Measurements from ENCODE around the gene TTC7B. TPM values are rescaled to one million over a fixed set of nuclear protein-coding genes. Genes with fewer than 3 reads are reported as not detected.
"Not testable (repeated sequence)": the region's sequence is repeated elsewhere in the genome, so short reads cannot be mapped to it uniquely, and the experiment has no call there.

TTC7B gene
- total RNA-seq, 2 experiments from 2014 or later, result 5.6 to 7.8 TPM

DNA sequence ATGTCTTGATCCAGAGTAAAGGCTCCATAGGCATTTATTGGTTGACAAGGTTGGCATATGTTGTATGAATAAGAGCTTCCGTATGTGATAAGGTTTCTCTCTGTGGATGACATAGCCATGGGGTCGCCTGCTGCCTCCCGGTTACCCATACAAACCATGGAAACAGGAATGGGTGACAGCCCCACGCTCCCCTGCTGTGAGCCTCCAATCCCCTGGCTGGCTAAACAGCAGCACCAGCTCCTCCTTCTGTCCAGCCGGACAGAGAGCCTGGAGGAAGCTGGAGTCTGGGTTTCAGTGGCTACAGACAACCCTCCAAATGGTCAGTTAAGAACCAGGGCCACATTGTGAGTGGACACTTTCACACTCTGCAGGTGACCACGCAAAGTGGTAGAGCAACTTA lies 288.3 kb downstream of the TTC7B start:
- H3K9me3 Mint-ChIP-seq, result peaks cover 15% of the 10 kb centered on the region
- CTCF ChIA-PET, result interaction anchor here (1.0 kb wide), 1 partner anchor 226 kb away, joined by 3 read pairs; no protein-coding TSS in a partner anchor
- DNase-seq (no peak), ATAC-seq (no peak)
- intact Hi-C loops (cut with micrococcal nuclease), result loop anchor here (10.0 kb wide), 1 partner anchor 167 kb away; no protein-coding TSS in a partner anchor
- H3K27me3 Mint-ChIP-seq, result peaks cover 10% of the 10 kb centered on the region
- H3K4me1 Mint-ChIP-seq (ENCODE audit: low read depth), result no peaks in the 10 kb centered on the region
- TF ChIP-seq, protein P1, sequence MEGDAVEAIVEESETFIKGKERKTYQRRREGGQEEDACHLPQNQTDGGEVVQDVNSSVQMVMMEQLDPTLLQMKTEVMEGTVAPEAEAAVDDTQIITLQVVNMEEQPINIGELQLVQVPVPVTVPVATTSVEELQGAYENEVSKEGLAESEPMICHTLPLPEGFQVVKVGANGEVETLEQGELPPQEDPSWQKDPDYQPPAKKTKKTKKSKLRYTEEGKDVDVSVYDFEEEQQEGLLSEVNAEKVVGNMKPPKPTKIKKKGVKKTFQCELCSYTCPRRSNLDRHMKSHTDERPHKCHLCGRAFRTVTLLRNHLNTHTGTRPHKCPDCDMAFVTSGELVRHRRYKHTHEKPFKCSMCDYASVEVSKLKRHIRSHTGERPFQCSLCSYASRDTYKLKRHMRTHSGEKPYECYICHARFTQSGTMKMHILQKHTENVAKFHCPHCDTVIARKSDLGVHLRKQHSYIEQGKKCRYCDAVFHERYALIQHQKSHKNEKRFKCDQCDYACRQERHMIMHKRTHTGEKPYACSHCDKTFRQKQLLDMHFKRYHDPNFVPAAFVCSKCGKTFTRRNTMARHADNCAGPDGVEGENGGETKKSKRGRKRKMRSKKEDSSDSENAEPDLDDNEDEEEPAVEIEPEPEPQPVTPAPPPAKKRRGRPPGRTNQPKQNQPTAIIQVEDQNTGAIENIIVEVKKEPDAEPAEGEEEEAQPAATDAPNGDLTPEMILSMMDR (IDR thresholded peaks at IDR 0.05), result no peak
- POLR2A ChIA-PET, result no interaction called here
- H3K4me3 Mint-ChIP-seq, result no peak overlapping the region
- H3K27ac Mint-ChIP-seq, result no peak overlapping the region
- no peaks in the 10 kb centered on the region for H3K36me3 Mint-ChIP-seq (ENCODE audit: low read depth)

GRCh38 chr14:90526536-90526935 lies 289.7 kb downstream of the TTC7B start:
- H3K27ac Mint-ChIP-seq; CTCF ChIA-PET; ATAC-seq; POLR2A ChIA-PET; DNase-seq; H3K4me3 Mint-ChIP-seq; H3K36me3 Mint-ChIP-seq (ENCODE audit: low read depth); H3K4me1 Mint-ChIP-seq (ENCODE audit: low read depth): not testable (repeated sequence)
- Mint-ChIP-seq H3K9me3 (peaks cover 15% of the 10 kb centered on the region), H3K27me3 (peaks cover 10% of the 10 kb centered on the region)
- intact Hi-C loops (cut with micrococcal nuclease), result loop anchor here (10.0 kb wide), 1 partner anchor 168 kb away; no protein-coding TSS in a partner anchor

DNA sequence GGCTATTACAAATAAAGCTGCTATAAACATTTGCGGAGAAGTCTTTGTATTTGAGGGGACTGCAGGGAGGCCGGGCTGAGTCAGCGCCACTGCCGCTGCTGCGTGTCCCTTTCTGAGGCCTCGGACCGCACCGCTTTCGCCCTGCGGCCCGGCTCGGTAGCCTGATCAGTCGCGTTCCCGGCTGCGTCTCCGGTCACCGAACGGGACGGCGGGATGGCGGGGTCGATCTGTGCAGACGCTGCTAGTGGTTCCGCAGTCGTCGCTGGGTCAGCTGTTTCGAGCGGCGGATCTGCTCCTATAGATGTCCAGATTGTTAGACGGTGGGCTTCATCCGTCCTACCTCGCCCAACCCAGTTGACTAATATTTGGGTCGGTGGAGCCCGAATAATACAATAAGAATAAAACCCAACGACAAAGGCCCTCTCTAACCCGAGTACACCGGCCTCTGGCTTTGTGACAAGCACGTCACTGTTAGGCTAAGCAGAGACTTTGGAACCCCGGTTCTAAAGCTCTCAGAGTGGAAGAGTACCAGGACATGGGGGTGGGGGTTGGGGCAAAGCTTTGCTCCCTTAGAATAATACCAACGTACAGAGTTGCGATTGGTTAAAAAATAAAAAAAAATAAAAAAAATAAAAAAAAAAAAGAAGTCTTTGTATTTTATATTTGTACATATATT lies 290.7 kb downstream of the TTC7B start:
- peak; percentile 81 for ATAC-seq
- POLR2A ChIA-PET; DNase-seq; H3K4me1 Mint-ChIP-seq (ENCODE audit: low read depth); H3K4me3 Mint-ChIP-seq; CTCF ChIA-PET; H3K36me3 Mint-ChIP-seq (ENCODE audit: low read depth); H3K27ac Mint-ChIP-seq: not testable (repeated sequence)
- H3K9me3 Mint-ChIP-seq, result peaks cover 15% of the 10 kb centered on the region
- intact Hi-C loops (cut with micrococcal nuclease), result loop anchor here (10.0 kb wide), 1 partner anchor 169 kb away; no protein-coding TSS in a partner anchor
- peaks cover 10% of the 10 kb centered on the region for H3K27me3 Mint-ChIP-seq

GRCh38 chr14:90523961-90524875 lies 292.0 kb downstream of the TTC7B start:
- TF ChIP-seq, protein P1 (IDR thresholded peaks at IDR 0.05), result no peak
- peaks cover 10% of the 10 kb centered on the region for H3K27me3 Mint-ChIP-seq
- CTCF ChIA-PET, result no interaction called here
- peaks cover 15% of the 10 kb centered on the region for H3K9me3 Mint-ChIP-seq
- H3K27ac Mint-ChIP-seq, result no peak overlapping the region
- POLR2A ChIA-PET, result no interaction called here
- intact Hi-C loops (cut with micrococcal nuclease), result loop anchor here (10.0 kb wide), 1 partner anchor 171 kb away; no protein-coding TSS in a partner anchor
- DNase-seq, result no peak
- H3K4me1 Mint-ChIP-seq (ENCODE audit: low read depth), result no peaks in the 10 kb centered on the region
- no peak overlapping the region for H3K4me3 Mint-ChIP-seq
- H3K36me3 Mint-ChIP-seq (ENCODE audit: low read depth), result no peaks in the 10 kb centered on the region
- no peak for ATAC-seq

- Mint-ChIP-seq H3K36me3 (ENCODE audit: low read depth) (no peaks in the 10 kb centered on the region), H3K27me3 (peaks cover 5% of the 10 kb centered on the region), H3K4me1 (ENCODE audit: low read depth) (no peaks in the 10 kb centered on the region), H3K9me3 (peaks cover 13% of the 10 kb centered on the region), H3K4me3 (no peak overlapping the region), H3K27ac (no peak overlapping the region)
- DNase-seq, result no peak
- ATAC-seq, result no peak
- ChIA-PET POLR2A (no interaction called here), CTCF (no interaction called here)
- TF ChIP-seq, protein P1 (IDR thresholded peaks at IDR 0.05), result no peak
- intact Hi-C loops (cut with micrococcal nuclease), result loop anchor here (10.0 kb wide), 1 partner anchor 171 kb away; no protein-coding TSS in a partner anchor
Measured at GRCh38 chr14:90523544-90523943, 292.7 kb downstream of the TTC7B start.

All from activated CD8-positive, alpha-beta T cell treated with anti-CD3 and anti-CD28 coated beads for 36 hours (primary cell).